Inflammatory macrophage treated with lipopolysaccharide for 1 hour (primary cell): ENCODE results near the gene GABRB1.

Experiments used
- DNase-seq, 2 donors: peaks; one replicate each; pipeline ENCODE4 v3.0.0-alpha.2; 2020 to 2022

Gene GABRB1

DNA sequence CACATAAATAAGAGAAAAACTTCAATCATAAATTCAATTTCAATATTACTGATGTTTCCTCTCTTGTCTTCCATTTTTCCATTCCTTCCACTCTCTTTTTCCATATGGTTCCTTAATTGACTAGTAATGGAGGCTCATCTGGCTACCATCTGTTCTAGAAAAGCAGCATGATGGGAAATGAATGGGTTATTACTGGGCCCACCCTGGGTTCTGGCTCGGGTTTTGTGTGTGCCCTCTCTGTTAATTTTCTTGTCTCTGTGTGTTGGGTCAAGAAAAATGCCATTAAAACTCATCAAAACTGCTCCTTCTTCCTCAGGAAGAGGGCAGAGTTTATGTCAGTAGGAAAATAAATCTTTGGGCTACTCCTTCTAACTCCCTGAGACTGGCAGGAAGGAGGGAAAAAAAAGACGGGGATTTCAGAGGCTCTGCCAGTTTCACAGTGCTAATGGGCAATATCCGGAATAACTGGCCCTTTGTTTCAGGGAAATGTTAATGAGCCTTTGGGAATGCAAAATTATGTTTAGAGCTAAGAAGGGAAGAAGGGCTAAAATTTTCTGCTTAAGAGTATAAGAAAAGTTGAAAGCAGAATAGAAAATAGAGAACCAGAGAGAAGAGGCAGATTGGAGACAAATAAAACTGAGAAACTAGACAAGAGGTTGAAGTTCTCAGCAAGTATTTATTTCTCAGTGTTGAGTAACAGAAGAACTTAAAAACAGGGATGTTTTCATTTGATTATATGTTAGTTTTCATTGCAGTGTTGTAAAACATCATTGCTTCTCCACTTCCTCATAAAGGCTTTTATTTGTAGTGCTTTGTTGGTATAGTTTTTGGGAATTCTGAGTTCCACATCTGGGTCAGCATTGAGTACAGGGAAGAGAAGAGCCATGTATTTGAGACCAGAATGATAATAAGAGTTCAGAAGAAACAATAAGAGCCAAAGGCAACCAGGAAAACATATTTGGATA is 19.7 kb downstream of the GABRB1 start:
- DNase-seq, result no peak

DNA sequence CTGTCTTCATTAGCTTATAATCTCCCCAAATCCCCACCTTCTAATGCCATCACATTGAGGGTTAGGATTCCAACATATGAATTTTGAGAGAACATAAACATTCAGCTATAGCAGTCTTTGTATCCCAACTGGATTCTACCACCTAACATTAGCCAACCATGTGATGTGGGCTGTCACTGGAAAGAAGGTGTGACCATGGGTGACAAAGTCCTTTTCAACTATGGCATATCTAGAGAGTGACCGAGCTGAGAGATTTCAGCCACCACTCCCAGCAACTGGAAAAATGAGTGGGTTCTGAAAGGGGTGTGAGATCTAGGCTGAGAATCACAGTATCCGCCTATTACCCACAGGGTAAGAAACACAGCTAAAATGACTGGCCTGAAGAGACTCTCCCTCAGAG is 22.1 kb downstream of the GABRB1 start:
- DNase-seq, result no peak

DNA sequence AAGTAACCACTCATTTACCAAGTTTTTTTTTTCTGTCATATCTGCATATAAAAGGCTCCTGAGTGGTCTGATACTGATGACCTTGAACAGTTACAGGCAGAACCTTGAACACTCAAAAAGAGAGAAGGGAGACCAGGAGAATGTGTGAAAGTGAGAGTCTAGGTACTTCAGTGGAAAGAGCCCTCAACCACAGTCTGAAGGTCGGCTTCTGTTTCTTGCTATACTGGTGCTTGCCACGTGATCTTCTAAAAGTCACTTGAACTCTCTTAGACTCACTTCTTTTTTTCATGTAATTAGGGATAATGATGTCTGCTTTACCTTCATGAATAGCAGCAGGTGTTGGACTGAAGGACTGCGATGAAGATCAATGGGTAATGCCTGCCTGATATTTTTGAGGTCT is 22.8 kb downstream of the GABRB1 start:
- DNase-seq, result no peak

DNA sequence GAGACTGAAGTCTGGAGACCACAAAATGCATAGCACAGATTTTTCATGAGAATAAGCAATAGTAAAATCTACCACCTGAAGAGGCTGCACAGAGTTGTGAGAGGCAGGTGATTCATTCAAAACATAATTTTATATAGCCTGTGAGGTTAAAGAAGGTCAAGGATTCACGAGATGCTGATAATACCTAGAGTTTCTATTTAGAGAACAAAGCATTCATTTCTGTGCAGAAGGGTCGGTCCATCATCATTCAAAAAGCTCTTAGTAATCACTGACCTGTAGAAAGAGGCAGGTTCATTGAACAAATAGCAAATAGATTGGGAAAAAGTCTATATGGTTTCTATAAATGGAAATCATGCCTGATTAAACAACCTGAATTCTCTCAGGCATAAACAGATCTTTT is 26.6 kb downstream of the GABRB1 start:
- DNase-seq, result no peak

DNA sequence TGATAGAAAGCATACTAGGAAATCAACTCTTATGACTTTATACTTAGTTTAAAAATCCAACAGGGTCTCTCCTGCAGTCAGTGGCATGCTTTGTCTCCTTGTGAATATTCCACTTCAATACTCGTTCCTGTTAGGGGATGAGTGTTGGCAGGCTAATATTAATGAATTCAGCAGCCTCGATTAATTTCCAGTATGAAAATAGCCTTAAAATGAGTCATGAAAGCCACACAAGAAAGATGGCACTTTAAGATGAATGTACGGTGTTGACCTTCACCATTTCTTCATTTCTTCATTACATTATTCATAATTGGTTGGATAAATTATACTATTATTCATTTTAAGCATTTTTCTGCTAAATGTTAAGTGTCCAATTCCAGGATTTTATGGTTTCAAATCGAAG is 29.2 kb downstream of the GABRB1 start:
- no peak for DNase-seq

DNA sequence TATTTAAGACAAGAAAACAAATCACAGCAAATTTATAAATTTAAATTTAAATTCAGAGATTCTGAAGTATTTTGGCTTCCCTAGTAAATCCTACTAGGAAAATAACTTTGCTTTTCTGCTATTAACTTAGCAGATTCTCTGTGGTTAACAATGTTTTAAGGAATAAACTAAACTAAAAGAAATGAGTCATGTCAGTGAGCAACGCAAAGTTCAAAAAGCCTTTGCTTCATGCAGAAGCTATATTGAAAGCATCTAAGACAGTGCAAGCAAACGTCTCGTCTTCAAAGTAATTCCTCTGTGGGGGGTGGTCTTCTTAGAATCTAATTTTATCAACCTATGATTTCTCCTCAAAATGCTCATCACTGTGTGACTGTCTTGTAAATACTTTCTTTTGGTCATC is 30.1 kb downstream of the GABRB1 start:
- DNase-seq, result no peak

DNA sequence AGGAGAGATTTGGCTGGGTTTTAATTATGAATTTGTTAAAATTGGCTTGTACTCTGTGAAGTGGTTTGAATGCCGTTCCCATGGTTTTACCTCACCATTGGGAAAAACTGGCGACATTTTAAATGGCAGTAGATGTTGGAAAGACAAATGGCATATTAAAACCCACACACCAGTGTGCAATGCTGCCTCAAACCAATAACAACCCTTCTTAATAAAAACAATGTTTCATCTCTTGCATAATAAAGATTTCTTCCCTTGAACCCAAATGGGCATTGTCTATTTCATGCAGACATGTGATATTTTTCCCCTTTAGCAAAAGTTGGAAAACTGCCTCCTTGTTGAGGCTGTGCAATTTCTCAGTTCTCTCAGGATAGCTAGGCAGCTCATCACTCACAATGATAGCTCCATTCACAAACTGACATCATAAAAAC is 33.7 kb downstream of the GABRB1 start:
- DNase-seq, result no peak

DNA sequence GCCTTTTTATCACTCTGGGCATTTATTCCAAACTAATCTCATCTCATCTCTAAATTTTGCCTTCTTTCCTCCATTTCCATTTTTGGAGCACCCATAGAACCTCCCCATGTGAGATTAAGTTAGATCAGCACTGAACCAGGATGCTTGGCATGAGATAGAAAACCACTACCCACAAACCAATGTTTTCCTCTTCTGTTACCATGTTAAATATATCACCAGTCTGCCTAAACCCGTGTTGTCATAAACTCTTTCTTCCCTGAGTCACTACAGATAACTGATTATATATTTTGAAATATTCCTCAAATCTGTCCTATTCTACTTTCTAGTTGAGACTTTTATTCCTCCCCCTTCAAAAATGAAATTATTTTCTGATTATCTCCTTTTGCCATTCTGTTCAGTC is 37.6 kb downstream of the GABRB1 start:
- no peak for DNase-seq

DNA sequence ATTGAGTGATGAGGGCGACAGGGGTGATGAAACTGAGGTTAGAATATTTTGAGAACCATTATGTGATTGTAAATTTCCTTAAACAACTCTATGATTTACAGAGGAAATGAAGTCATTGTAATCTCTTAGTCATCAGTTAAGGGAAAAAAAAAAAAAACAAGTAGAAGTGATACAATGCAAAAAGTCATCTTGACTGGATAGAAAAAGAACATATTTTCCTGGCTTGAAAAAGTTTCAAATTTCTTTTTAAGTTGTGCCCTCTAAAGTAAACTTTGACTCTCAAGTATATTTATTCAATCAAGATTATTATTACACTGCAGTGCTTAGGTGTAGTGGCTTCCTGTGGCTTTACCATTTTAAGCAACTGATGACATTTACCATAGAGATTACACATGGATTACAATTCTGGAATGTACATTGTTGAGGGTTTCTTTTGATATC is 40.6 kb downstream of the GABRB1 start:
- DNase-seq, result no peak

DNA sequence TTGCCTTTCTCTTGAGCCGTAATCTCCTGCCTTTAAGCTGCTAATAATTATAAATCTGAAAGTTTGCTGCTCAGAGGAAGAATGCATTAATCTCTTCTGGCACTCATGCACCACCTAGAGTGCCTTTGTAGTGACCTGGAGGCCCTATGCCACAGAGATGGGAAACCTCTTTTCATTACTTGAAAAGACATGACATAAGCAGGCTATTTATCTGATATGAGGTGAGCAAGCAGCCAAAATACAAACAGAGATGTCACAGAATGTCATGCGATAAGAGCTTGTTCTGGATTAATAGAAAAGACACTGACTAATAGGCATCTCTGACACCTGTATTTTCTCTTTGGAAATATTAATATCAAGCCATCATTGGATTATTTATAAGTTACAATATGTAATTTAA is 42.3 kb downstream of the GABRB1 start:
- no peak for DNase-seq

DNA sequence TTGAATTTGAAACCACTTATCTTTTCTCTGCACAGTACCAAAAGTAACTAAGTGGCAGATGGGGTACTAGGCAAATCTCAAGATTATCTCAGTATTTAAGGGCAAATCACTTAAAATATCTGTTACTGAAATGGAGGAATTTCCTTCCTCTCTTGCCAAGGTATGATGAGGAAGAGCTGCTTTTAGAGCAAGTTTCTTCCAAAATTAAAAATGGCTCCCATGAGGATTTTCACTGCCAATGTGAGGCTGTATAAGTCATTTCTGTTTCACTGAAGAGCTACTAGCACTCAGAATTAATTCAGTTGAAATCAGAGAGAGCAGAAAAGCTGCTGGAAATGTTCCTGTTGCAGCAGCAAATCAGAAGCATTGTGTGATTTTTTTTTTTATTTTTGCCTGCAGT is 43.4 kb downstream of the GABRB1 start:
- no peak for DNase-seq

DNA sequence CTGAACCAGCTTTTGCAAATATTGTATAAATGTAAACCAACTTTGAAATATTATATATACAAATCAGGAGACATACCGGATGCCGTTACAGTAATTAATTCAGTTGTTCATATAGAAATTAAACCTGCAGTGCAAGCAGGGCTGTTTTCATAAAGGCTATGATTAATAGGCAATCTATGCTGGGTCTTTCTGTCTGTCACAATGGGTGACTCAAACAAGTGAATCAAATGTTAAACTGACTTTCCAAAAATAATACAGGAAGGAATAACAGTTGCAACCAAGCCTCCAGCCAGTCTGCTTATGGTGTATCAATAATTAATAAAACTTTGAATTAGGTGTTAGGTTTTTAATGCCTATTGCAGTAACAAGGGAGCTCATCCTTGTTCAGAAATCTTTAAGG is 43.9 kb downstream of the GABRB1 start:
- no peak for DNase-seq

DNA sequence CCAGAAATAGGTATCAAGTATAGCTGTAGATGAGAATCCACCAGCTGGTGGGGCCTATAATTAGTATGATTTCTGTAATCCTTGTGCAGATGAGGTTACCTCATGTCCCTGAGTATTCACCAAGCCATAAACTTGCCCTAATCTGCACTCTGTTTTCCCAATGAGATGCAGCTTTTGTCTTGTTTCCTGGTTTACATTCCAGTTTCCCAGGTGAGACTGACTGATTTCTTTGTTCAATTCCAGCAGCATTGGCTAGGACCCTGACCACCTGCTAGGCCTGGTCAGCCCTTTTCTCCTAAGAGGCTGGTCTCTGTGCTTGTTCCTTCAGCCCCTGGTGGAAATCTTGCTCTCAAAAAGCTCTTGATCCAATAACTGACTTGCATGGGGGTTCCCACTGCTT is 44.6 kb downstream of the GABRB1 start:
- no peak for DNase-seq

DNA sequence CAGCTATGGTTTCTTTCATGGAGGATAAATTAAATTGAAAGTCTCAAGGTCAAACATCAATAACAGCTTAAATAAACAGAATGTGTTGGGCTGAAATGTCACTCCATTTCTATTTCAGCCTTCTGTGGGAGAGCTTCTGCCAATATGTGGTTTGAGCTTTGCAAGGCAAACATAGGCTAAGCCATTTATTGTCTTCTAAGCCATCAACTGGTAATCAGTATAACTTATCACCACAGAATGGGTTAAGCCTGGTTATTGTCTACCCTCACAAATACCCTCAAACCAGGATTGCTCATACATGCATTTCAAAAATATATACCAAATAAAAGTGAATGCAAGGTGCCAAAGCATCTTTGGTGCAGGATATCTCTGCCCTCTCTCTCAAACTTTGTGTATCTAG is 52.7 kb downstream of the GABRB1 start:
- DNase-seq, result no peak

DNA sequence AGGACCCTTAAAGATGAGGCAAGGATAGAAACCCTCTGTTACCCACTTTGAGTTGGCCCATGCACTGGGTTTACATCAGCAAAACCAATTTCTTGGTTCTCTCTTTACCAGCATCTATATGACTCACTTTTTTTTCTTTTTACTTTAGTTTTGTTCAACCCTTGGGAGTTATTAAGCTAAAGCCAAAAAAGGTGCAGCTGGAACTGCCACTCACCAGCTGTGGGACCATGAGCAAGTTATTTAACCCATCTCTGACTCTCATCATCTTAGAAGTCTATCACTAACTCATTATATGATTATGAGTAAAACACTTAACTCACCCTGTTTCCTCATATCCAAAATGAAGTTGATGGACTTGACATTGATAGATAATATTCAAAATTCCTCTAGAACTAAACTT is 53.4 kb downstream of the GABRB1 start:
- no peak for DNase-seq

DNA sequence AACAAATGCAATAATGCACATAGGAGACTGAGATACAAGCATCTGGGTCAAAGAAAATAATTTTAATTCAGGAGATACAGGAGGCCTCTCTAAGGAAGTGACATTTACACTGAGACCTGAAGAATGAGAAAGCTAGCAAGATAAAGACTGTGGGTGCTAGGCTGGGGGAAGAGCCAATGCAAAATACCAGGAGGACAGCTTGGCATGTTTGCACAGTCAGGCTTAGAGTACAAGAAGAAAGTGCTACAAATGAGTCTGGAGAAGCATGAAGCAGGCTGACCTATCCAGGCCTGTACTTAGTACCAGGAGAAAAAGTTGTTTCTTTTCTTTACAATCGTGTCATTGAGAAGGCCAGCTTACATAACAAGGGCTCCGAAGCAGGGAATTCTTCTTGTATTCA is 56.9 kb downstream of the GABRB1 start:
- DNase-seq, result no peak

DNA sequence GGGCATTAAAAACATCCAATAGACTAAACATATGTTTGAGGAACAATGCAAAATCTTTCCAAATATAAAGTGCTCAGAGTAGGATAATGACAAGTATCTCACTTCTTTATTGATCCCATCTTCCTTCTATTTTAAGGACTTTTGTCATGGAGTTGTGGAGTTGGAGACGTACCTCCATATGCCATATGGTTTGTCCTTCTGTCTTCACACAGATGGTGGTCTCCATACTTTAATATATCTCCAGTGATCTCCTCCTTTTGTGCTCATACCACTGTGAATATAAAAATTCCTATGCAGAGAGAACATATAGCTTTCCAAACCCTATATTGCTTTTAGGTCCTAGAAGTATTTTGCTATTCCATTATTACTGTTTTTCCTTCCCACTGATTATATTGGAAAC is 64.5 kb downstream of the GABRB1 start:
- no peak for DNase-seq

DNA sequence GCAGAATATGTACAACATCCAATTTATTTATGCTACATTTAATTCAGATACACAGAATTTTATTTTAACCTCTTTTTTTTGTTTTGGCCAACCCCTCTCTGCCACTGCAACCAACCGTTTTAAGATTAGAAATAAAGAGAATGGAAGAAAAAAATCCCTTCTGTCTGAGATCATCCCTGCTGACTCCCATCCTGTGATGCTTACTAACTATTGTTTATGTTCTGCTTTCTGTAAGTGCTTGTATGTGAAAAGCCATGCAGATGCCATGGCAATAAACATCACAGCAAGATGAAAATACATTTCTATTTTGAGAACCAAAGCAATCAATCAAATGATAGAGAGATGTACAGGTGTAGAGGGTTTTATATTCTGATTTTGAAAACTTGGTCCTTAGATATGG is 70.1 kb downstream of the GABRB1 start:
- DNase-seq, result no peak

DNA sequence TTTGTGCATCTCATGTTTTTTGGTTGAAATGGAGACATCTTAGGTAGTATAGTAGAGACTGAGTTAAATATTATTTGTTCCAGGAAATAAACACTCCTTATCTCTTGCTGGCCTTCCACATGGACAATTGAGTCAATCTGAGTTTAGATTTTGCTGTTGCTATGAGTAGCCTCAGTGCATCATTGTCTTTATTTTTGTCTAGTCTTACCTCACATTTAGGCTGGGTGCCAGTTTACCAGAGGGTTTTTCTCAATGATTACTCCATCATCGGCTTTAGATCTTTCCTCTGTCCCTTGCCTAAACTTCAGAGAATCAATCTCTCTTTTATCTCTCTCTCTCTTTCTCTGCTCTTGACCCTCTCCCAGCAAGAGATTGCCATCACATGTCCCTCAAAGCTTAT is 73.6 kb downstream of the GABRB1 start:
- DNase-seq, result no peak

DNA sequence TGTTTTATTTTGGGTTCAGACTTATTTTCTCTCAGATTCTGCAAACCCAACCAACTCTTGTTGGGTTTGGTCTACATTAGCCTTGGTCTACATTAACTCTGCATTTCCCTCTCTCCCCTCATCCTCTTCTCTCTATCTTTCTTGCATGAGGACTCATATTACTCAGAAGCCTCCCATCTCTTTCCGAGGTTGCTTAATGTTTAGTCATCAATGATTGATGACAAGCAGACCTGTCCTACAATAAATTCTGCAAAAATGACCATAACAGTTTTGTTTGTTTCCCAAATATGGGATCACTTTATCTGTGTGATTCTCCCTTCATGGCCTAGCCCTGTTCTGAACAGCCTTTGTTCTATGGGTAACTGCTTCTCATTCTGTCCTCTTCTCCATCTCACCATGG is 75.2 kb downstream of the GABRB1 start:
- no peak for DNase-seq

DNA sequence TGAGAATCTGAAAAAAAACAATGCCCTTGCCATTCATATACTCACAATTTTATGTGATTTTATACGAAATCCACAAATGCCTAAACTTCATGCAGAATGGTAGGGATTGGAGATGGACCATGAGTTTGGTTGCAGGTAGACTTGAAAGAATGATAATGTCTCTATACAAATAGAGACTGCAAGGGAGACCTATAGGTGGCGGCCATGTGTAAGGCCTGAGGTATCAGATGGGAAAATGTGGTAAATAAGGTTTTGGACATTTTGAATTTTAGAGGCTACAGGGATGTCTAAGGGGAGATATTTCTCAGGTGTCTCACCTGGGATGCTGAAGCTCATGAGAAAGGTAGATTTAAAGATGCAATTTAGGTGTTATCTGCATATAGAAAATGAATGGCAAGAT is 78.0 kb downstream of the GABRB1 start:
- no peak for DNase-seq

DNA sequence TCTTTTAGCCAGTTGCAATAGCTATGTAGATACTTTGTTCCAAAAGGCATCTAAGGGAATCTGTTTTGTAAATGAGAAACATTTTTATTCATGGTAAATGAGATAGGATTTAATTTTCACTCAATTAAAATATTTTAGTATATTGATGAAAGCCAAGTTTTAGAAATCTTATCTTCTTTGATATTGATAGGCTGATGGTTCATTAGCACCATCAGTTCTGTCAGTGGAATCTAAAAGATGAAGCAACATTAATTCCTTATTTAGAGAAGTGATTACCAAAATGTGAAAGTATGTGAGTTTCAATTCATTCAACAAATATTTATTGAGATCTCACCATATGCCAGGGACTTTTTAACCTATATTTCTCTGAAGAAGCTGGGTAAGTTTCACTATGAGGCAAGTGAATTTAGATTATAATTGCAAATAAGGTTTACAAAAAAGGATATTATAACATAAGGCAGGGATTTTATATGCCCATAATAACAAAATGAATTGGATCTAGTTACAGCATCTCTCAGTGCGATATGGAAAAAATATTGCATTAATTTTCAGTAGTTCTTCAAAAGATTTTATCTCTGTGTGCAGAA is 79.3 kb downstream of the GABRB1 start:
- DNase-seq, result no peak

DNA sequence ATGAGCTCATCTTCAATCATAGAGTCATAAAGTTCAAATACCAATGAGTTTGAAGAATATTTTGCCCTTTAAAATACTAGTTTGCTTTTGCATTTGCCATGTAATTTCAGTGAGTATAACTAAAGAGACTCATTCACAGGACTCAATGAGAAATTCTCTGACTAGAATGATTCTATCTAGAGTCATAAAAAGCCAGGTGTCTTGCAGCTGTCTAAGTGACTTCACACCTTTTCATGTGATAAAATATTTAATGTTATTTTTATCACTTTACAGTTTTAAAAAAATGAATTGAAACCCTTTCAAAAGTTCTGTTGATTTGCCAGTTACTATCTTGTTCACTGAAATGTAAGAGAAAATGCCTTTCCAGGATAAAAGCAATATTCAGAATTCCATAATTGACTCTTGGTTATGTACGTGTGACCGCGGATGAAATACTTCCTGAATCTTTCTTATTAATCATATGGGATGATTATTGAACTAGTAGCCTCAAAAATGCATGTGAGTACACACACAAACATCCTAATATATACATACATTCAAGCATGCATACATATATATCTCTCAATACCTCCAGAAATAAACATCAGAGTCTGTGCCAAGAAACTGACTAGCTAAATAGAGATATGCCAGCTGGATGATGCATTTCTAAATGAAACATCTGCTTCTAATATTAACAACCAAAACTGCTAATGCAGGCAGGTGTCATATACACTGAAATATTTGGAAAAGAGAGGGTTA is 87.0 kb downstream of the GABRB1 start:
- DNase-seq, result no peak

DNA sequence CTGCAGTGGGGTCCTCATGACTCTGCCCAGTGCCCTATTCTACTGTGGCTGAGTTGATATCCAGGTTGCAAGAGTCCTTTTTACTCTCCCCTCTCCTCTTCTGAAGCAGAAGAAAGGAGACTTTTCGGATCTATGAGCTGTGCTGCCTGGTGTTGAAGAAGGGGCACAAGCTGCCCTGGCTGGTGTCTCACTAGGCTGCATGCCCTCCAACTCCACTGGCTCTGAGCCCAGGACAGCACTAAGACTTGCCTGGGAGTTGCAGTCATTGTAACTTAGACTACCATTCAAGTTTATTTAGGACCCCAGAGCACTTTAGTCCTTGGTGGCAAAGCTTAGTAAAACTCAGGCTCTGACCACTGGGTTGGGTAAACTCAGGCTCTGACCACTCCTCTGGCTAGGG is 89.4 kb downstream of the GABRB1 start:
- DNase-seq, result no peak
